Tongue (tissue), 2 donors: Measurements from ENCODE around the gene PLD3. TPM values are rescaled to one million over a fixed set of nuclear protein-coding genes. Genes with fewer than 3 reads are reported as not detected.

Experiments
- small RNA-seq: library from RNA; depleted of rRNA; stranded (forward); fragments of <200 nt; gene quantifications from one replicate; pipeline ENCODE3, GENCODE V24; 2014; ENCODE audit warnings: low replicate concordance
- total RNA-seq: library from RNA; depleted of rRNA; stranded (reverse); fragments of >200 nt; gene quantifications from one replicate; pipeline ENCODE4 v1.2.3, GENCODE V29; 2014

Gene PLD3
- total RNA-seq, 1 donor from 2014 or later: 295 TPM

Small RNA genes lying within 50 kb of the gene (small RNA-seq; reads per million reads assigned to genes)
- gene MIR6796: not detected
- gene RF00019: not detected
- gene RNU6-945P: not detected

Other genes with a start within 250 kb of the PLD3 start
- gene MAP3K10, start 157.3 kb upstream of the PLD3 start, total RNA-seq: 5.1 TPM
- gene TTC9B, start 130.3 kb upstream of the PLD3 start, total RNA-seq: not detected
- gene CCNP, start 122.0 kb upstream of the PLD3 start, total RNA-seq: not detected
- gene AKT2, start 63.4 kb upstream of the PLD3 start, total RNA-seq: 142 TPM
- 25.6 TPM for gene C19orf47, start 298 bp upstream of the PLD3 start, total RNA-seq
- gene HIPK4, start 41.5 kb downstream of the PLD3 start, total RNA-seq: not detected
- gene PRX, start 64.7 kb downstream of the PLD3 start, total RNA-seq: 32.0 TPM
- gene SERTAD1, start 77.3 kb downstream of the PLD3 start, total RNA-seq: 12.9 TPM
- 42.3 TPM for gene SERTAD3, start 95.6 kb downstream of the PLD3 start, total RNA-seq
- gene BLVRB, start 117.0 kb downstream of the PLD3 start, total RNA-seq: 57.4 TPM
- gene SPTBN4, start 118.3 kb downstream of the PLD3 start, total RNA-seq: 0.92 TPM
- gene SHKBP1, start 228.2 kb downstream of the PLD3 start, total RNA-seq: 8.8 TPM